H1 (cell line): Measurements from ENCODE around the gene PIM1. TPM values are rescaled to one million over a fixed set of nuclear protein-coding genes. Genes with fewer than 3 reads are reported as not detected.

Source experiments
- CBX5 ChIP-seq: fragments of 300-800, 300-1000 bp; sonication (generic); IDR thresholded peaks from 2 replicates; pipeline ENCODE4 v1.7.1; 2016; ENCODE audit warnings: antibody characterized with exemption, low read length, low read depth
- CBX8 ChIP-seq: fragments of 300-800, 300-1000 bp; sonication (generic); IDR thresholded peaks from 2 replicates; pipeline ENCODE4 v1.7.1; 2016; ENCODE audit warnings: low read depth, low read length, borderline replicate concordance
- CEBPB ChIP-seq: IDR thresholded peaks from 2 replicates; pipeline ENCODE4 v1.6.1; 2012; ENCODE audit warnings: low read depth, low read length
- EZH2 ChIP-seq: fragments of 200-600 bp; sonication (generic); IDR thresholded peaks from 2 replicates; pipeline ENCODE4 v1.7.1; 2012; ENCODE audit warnings: low read depth, mild to moderate bottlenecking, moderate library complexity, low read length, inconsistent platforms; ENCODE audit not compliant: severe bottlenecking
- GABPA ChIP-seq: IDR thresholded peaks from 2 replicates; pipeline ENCODE4 v1.6.1; 2011; ENCODE audit warnings: mild to moderate bottlenecking, low read length, moderate library complexity, borderline replicate concordance; ENCODE audit not compliant: insufficient read depth
- GTF2F1 ChIP-seq: IDR thresholded peaks from 2 replicates; pipeline ENCODE4 v1.6.1; 2012; ENCODE audit warnings: low read depth, low read length, improper control_type of control experiment, borderline replicate concordance
- HDAC6 ChIP-seq: IDR thresholded peaks from one replicate; pipeline ENCODE4 v1.7.1; 2012; ENCODE audit warnings: low read depth, mild to moderate bottlenecking, inconsistent platforms, low read length, moderate library complexity
- POLR2A ChIP-seq, 2 experiments: IDR thresholded peaks; 1 replicate in 1 of 2; 2 replicates in 1 of 2; pipeline ENCODE4 v1.6.1; 2011; ENCODE audit warnings: low read depth in 2 of 2, low read length in 2 of 2, mild to moderate bottlenecking in 2 of 2; ENCODE audit errors: control extremely low read depth in 1 of 2
- POU5F1 ChIP-seq: IDR thresholded peaks from 2 replicates; pipeline ENCODE4 v1.6.1; 2011; ENCODE audit warnings: low read depth, mild to moderate bottlenecking, low read length, moderate library complexity
- RBBP5 ChIP-seq: IDR thresholded peaks from 2 replicates; pipeline ENCODE4 v1.7.1; 2012; ENCODE audit warnings: low read depth, mild to moderate bottlenecking, inconsistent platforms, low read length, moderate library complexity, borderline replicate concordance
- RNF2 ChIP-seq: fragments of 200-900, 300-1000 bp; sonication (generic); IDR thresholded peaks from 2 replicates; pipeline ENCODE4 v1.7.1; 2016; ENCODE audit warnings: borderline replicate concordance, low read depth, mild to moderate bottlenecking, antibody characterized with exemption, low read length; ENCODE audit not compliant: poor library complexity, severe bottlenecking; ENCODE audit errors: missing control alignments
- SIN3A ChIP-seq, 2 experiments: IDR thresholded peaks in 1 of 2; conservative IDR thresholded peaks in 1 of 2; 2 replicates each; pipeline ENCODE4 v1.6.1; 2011 to 2012; ENCODE audit warnings: low read length in 2 of 2, improper control_type of control experiment in 1 of 2, low read depth in 1 of 2, mild to moderate bottlenecking in 1 of 2
- SIRT6 ChIP-seq: IDR thresholded peaks from one replicate; pipeline ENCODE4 v1.7.1; 2012; ENCODE audit warnings: low read length, inconsistent platforms
- SIX5 ChIP-seq: IDR thresholded peaks from 2 replicates; pipeline ENCODE4 v1.6.1; 2011; ENCODE audit warnings: mild to moderate bottlenecking, low read depth, low read length
- SP4 ChIP-seq: IDR thresholded peaks from 2 replicates; pipeline ENCODE4 v1.6.1; 2012; ENCODE audit warnings: low read length, inconsistent platforms
- TAF1 ChIP-seq: IDR thresholded peaks from 2 replicates; pipeline ENCODE4 v1.6.1; 2011; ENCODE audit warnings: mild to moderate bottlenecking, low read depth, low read length
- TEAD4 ChIP-seq: IDR thresholded peaks from 2 replicates; pipeline ENCODE4 v1.6.1; 2012; ENCODE audit warnings: low read depth, low read length, inconsistent platforms, mixed read lengths
- polyA plus RNA-seq, 7 experiments: library from polyadenylated mRNA; depleted of rRNA in 3 of 7; stranded (reverse) in 5 of 7; unstranded in 2 of 7; fragments of >200 nt in 5 of 7; fragments of 200-250 nt in 2 of 7; gene quantifications; 1 replicate in 5 of 7; 2 replicates in 1 of 7; 4 replicates in 1 of 7; pipeline versions ENCODE4 v1.2.1 to v1.2.3, GENCODE V29; 2011 to 2013; ENCODE audit warnings: missing spikeins in 2 of 7, mixed read lengths in 2 of 7
- total RNA-seq: library from RNA; stranded (reverse); fragmentation: NEBNext Ultra II Directional; extraction: Animal tissue kit (Norgen Biotek cat#: 25700); gene quantifications from 2 replicates; pipeline ENCODE4 v1.2.1, GENCODE V29; 2021
- TF ChIP-seq, protein P1 (sequence below): IDR thresholded peaks from 2 replicates; pipeline ENCODE4 v1.6.1; 2011; ENCODE audit warnings: low read length, improper control_type of control experiment
- TF ChIP-seq, protein P2 (sequence below): IDR thresholded peaks from 2 replicates; pipeline ENCODE4 v1.6.1; 2012; ENCODE audit warnings: inconsistent platforms

Gene PIM1
- total and polyA plus RNA-seq, 2 of the 8 experiments (the other 6 are each of a cell fraction or from before 2014, with no cell fraction given) = 25.5 to 94.9 TPM

DNA sequence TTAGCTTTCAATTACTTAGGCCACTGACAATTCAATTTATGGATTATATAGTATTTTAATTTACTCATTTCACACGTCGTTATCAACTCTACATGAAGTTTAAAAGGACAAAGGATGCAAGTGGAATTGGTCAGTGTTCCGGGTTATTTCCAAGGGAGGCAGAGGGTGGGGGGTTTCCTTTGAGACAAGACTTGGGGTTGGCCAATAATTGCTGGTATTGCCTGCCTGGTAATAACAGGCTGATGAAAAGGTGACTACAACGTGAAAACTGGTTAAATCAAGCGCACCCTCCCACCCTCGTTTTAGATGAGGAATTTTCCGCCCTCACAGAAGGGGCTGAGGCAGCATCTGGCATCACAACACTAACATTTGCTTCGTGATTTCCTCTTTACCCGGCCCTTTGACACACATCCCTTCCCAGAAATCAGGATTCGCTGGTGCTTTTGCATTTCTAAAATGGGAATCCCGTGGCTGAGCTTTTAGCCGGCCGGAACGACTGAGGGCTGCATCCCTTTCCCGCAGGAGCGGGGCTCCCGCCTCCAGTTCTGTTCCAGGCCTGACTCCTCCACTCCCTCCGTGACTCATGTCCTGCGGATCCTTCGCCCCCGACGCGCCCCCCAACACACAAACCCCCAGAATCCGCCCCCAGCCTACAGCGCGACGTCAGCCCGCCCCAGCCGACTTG is 999 bp upstream of the PIM1 start (continued):
- 0 out of 4 replicates have a peak, but pooled peaks of 1 of the 2 experiments have one; percentile 28 for TF ChIP-seq SIN3A (conservative IDR thresholded peaks at IDR 0.05 in 1 of 2, IDR thresholded peaks at IDR 0.05 in 1 of 2; ENCODE audit: low read depth in 1 of 2, low read length in 2 of 2)
- TF ChIP-seq RNF2 = no peak
- TF ChIP-seq TAF1 = no peak
- no peak for TF ChIP-seq GTF2F1
- TF ChIP-seq TEAD4 = no peak
- no peak for TF ChIP-seq SIX5
- TF ChIP-seq SIRT6 = no peak
- TF ChIP-seq CEBPB = peak; percentile 51
- 0 out of 2 replicates have a peak, but pooled peaks have one; percentile 19 for TF ChIP-seq RBBP5
- TF ChIP-seq CBX5 = no peak
- TF ChIP-seq, protein P1, sequence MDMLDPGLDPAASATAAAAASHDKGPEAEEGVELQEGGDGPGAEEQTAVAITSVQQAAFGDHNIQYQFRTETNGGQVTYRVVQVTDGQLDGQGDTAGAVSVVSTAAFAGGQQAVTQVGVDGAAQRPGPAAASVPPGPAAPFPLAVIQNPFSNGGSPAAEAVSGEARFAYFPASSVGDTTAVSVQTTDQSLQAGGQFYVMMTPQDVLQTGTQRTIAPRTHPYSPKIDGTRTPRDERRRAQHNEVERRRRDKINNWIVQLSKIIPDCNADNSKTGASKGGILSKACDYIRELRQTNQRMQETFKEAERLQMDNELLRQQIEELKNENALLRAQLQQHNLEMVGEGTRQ = no peak
- TF ChIP-seq CBX8 = no peak
- no peak for TF ChIP-seq POU5F1
- no peak for TF ChIP-seq SP4
- TF ChIP-seq, protein P2, sequence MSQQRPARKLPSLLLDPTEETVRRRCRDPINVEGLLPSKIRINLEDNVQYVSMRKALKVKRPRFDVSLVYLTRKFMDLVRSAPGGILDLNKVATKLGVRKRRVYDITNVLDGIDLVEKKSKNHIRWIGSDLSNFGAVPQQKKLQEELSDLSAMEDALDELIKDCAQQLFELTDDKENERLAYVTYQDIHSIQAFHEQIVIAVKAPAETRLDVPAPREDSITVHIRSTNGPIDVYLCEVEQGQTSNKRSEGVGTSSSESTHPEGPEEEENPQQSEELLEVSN = no peak
- no peak for TF ChIP-seq HDAC6
- TF ChIP-seq EZH2 = no peak
- TF ChIP-seq GABPA = no peak
- peak in 1 of 2 experiments; percentile 87; a peak in 2 of 3 replicates for TF ChIP-seq POLR2A (IDR thresholded peaks at IDR 0.05; ENCODE audit: control extremely low read depth in 1 of 2, low read depth in 2 of 2, low read length in 2 of 2)
